GM19351 (cell line): ENCODE measurements around the gene PAGE4.

Experiments used
- ATAC-seq: cut with Tn5 transposase; IDR thresholded peaks from one replicate; pipeline ENCODE4 v1.9.1; 2021; ENCODE audit warnings: mild to moderate bottlenecking, moderate library complexity; ENCODE audit not compliant: unreplicated experiment

PAGE4 gene

GRCh38 chrX:49868739-49869138, 39.6 kb downstream of the PAGE4 start:
- no peak for ATAC-seq

GRCh38 chrX:49876750-49877149, 47.6 kb downstream of the PAGE4 start:
- ATAC-seq, result peak; percentile 25

- ATAC-seq, result no peak
These were observed 48.4 kb downstream of the PAGE4 start for GRCh38 chrX:49877397-49878101.

GRCh38 chrX:49878128-49878833, 49.2 kb downstream of the PAGE4 start:
- no peak for ATAC-seq

- peak; percentile 84 for ATAC-seq
These were observed 49.9 kb downstream of the PAGE4 start, which contains the start of gene USP27X for GRCh38 chrX:49878834-49879655. TSS of gene USP27X (plus strand) at chrX:49879484. CDS start at chrX:49880308, 824 bp downstream.

- ATAC-seq, result peak; percentile 16
These were observed 50.7 kb downstream of the PAGE4 start for GRCh38 chrX:49879656-49880277.

GRCh38 chrX:49880668-49881067, 51.6 kb downstream of the PAGE4 start:
- ATAC-seq, result no peak
